Measurements from ENCODE around the gene CACUL1.

The CACUL1 gene

GRCh38 chr10:118668228-118668952 is 86.4 kb downstream of the CACUL1 start:
- H3K4me3 ChIP-seq (replicated peaks in 1 of 2; ENCODE audit: low read depth in 2 of 2, low read length in 2 of 2): no peak overlapping the region
- no peak for DNase-seq (ENCODE audit: low read depth in 2 of 2)
- TF ChIP-seq CTCF (IDR thresholded peaks at IDR 0.05; ENCODE audit: low read depth, low read length): no peak

GRCh38 chr10:118667732-118668131 is 87.0 kb downstream of the CACUL1 start:
- no peak for TF ChIP-seq CTCF (IDR thresholded peaks at IDR 0.05; ENCODE audit: low read depth, low read length)
- H3K4me3 ChIP-seq (replicated peaks in 1 of 2; ENCODE audit: low read depth in 2 of 2, low read length in 2 of 2): no peak overlapping the region

GRCh38 chr10:118666350-118666749 is 88.4 kb downstream of the CACUL1 start:
- H3K4me3 ChIP-seq (replicated peaks in 1 of 2; ENCODE audit: low read depth in 2 of 2, low read length in 2 of 2): no peak overlapping the region
- no peak for DNase-seq (ENCODE audit: low read depth in 2 of 2)
- no peak for TF ChIP-seq CTCF (IDR thresholded peaks at IDR 0.05; ENCODE audit: low read depth, low read length)

More at GRCh38 chr10:118667732-118668131, 87.0 kb downstream of the CACUL1 start:
- DNase-seq (ENCODE audit: low read depth in 2 of 2): no peak

- TF ChIP-seq CTCF (IDR thresholded peaks at IDR 0.05; ENCODE audit: low read depth, low read length): no peak
- H3K4me3 ChIP-seq (replicated peaks in 1 of 2; ENCODE audit: low read depth in 2 of 2, low read length in 2 of 2): no peak overlapping the region
Measured at GRCh38 chr10:118664321-118664720, 90.4 kb downstream of the CACUL1 start.

GRCh38 chr10:118663176-118663575 is 91.6 kb downstream of the CACUL1 start:
- no peak overlapping the region for H3K4me3 ChIP-seq (replicated peaks in 1 of 2; ENCODE audit: low read depth in 2 of 2, low read length in 2 of 2)
- TF ChIP-seq CTCF (IDR thresholded peaks at IDR 0.05; ENCODE audit: low read depth, low read length): no peak
- no peak for DNase-seq (ENCODE audit: low read depth in 2 of 2)

More at GRCh38 chr10:118664321-118664720, 90.4 kb downstream of the CACUL1 start:
- DNase-seq (ENCODE audit: low read depth in 2 of 2): no peak

- no peak for TF ChIP-seq CTCF (IDR thresholded peaks at IDR 0.05; ENCODE audit: low read depth, low read length)
- DNase-seq (ENCODE audit: low read depth in 2 of 2): no peak
- H3K4me3 ChIP-seq (replicated peaks in 1 of 2; ENCODE audit: low read depth in 2 of 2, low read length in 2 of 2): no peak overlapping the region
Measured at GRCh38 chr10:118662228-118663035, 92.3 kb downstream of the CACUL1 start.

Measured in cardiac fibroblast (primary cell).